Naive thymus-derived CD4-positive, alpha-beta T cell (primary cell): Measurements from ENCODE around the gene LRMDA. TPM values are rescaled to one million over a fixed set of nuclear protein-coding genes. Genes with fewer than 3 reads are reported as not detected.

Experiments
- ATAC-seq: fragments of 150-1000 bp; cut with Tn5 transposase; 2 replicates; pipeline ENCODE4 v1.10.0; 2021; ENCODE audit warnings: mild to moderate bottlenecking, moderate library complexity
- CTCF ChIA-PET: fragments of 350-600 bp; sonication (Branson Sonifier 250); formaldehyde crosslinking; loops from one replicate; lab custom pipeline; 2021; ENCODE audit warnings: antibody characterized with exemption; lab: Charles Lee
- POLR2A ChIA-PET: fragments of 350-600 bp; sonication (Branson Sonifier 250); formaldehyde crosslinking; loops from one replicate; lab custom pipeline; 2021; ENCODE audit warnings: antibody characterized with exemption, inconsistent platforms; lab: Charles Lee
- DNase-seq, 9 donors: peaks; one replicate each; pipeline versions ENCODE4 v3.0.0 to v3.0.0-alpha.2; 2020 to 2022; ENCODE audit warnings: mixed read lengths in 1 of 9
- H3K27ac ChIP-seq: one replicate; pipeline ENCODE4 v1.7.0; 2013; ENCODE audit warnings: mild to moderate bottlenecking, low read depth, low read length, moderate library complexity
- H3K27me3 ChIP-seq, 2 donors: one replicate each; pipeline ENCODE4 v1.7.0; 2013; ENCODE audit warnings: low read length in 2 of 2, mild to moderate bottlenecking in 2 of 2, moderate library complexity in 2 of 2; ENCODE audit not compliant: control insufficient read depth in 2 of 2, insufficient read depth in 2 of 2
- H3K36me3 ChIP-seq, 3 experiments: 1 replicate in 2 of 3; 2 replicates in 1 of 3; pipeline ENCODE4 v1.7.0; 2013; ENCODE audit warnings: low read length in 3 of 3, mild to moderate bottlenecking in 3 of 3, moderate library complexity in 1 of 3; ENCODE audit not compliant: insufficient read depth in 3 of 3, control insufficient read depth in 2 of 3
- H3K4me1 ChIP-seq, 2 donors: one replicate each; pipeline ENCODE4 v1.7.0; 2013; ENCODE audit warnings: low read length in 2 of 2, mild to moderate bottlenecking in 2 of 2, moderate library complexity in 1 of 2; ENCODE audit not compliant: control insufficient read depth in 2 of 2, insufficient read depth in 2 of 2
- H3K4me3 ChIP-seq: 2 replicates; pipeline ENCODE4 v1.7.0; 2013; ENCODE audit warnings: mild to moderate bottlenecking, low read length
- H3K9me3 ChIP-seq, 3 experiments: 1 replicate in 2 of 3; 2 replicates in 1 of 3; pipeline ENCODE4 v1.7.0; 2013; ENCODE audit warnings: low read length in 3 of 3; ENCODE audit not compliant: control insufficient read depth in 2 of 3
- H3K27ac Mint-ChIP-seq, 9 donors: one replicate each; pipeline ENCODE4 v1.8.0; 2020 to 2022; ENCODE audit warnings: mixed read lengths in 9 of 9, mild to moderate bottlenecking in 8 of 9, moderate library complexity in 5 of 9, inconsistent platforms in 2 of 9
- H3K27me3 Mint-ChIP-seq, 5 donors: one replicate each; pipeline ENCODE4 v1.8.0; 2021 to 2022; ENCODE audit warnings: mixed read lengths in 5 of 5, mild to moderate bottlenecking in 1 of 5
- H3K36me3 Mint-ChIP-seq, 5 donors: one replicate each; pipeline ENCODE4 v1.8.0; 2020 to 2022; ENCODE audit warnings: mixed read lengths in 5 of 5, mild to moderate bottlenecking in 3 of 5, inconsistent platforms in 1 of 5
- H3K4me1 Mint-ChIP-seq, 7 donors: one replicate each; pipeline ENCODE4 v1.8.0; 2020 to 2022; ENCODE audit warnings: mixed read lengths in 7 of 7, mild to moderate bottlenecking in 3 of 7, inconsistent platforms in 1 of 7
- H3K4me3 Mint-ChIP-seq, 10 donors: one replicate each; pipeline ENCODE4 v1.8.0; 2020 to 2022; ENCODE audit warnings: mild to moderate bottlenecking in 10 of 10, mixed read lengths in 10 of 10, moderate library complexity in 6 of 10, inconsistent platforms in 2 of 10
- H3K9me3 Mint-ChIP-seq, 11 donors: one replicate each; pipeline ENCODE4 v1.8.0; 2020 to 2022; ENCODE audit warnings: mixed read lengths in 11 of 11, mild to moderate bottlenecking in 4 of 11, inconsistent platforms in 1 of 11, moderate library complexity in 1 of 11
- intact Hi-C, 2 donors: fragments of 100-400 bp; cut with micrococcal nuclease; formaldehyde crosslinking; loops; one replicate each; pipeline ENCODE4 v1.15.1; 2023
- polyA plus RNA-seq, 2 donors: library from polyadenylated mRNA; unstranded; fragments of 300-500 nt; fragmentation: Illumina TruSeq; gene quantifications; one replicate each; pipeline ENCODE4 v1.2.3, GENCODE V29; 2021
- total RNA-seq, 6 experiments: library from RNA in 5 of 6; stranded (reverse) in 5 of 6; gene quantifications; 1 replicate in 5 of 6; 2 replicates in 1 of 6; pipeline ENCODE4 v1.2.3 and lab custom pipeline; 2021 to 2026

The LRMDA gene
- 10 to 100 TPM in 1 of 5 experiments, 1 to 10 TPM in 1, under 1 TPM in 1, not detected in 2; 0.57 to 14.9 (median 3.0) TPM for total RNA-seq
- not detected for polyA plus RNA-seq
- total RNA-seq (lab: John Stamatoyannopoulos, UW) = not detected

GRCh38 chr10:75431180-75432111 is at the start of gene LRMDA:
Gene LRMDA (plus strand): TSS chr10:75431624.
- DNase-seq = no peak
- H3K4me3 Mint-ChIP-seq = peak within 1 kb of the TSS in 6 of 10 donors; percentile 14 to 75 (median 64)
- ATAC-seq = peak; percentile 67
- H3K36me3 Mint-ChIP-seq = no peaks in the 10 kb centered on the region
- Histone ChIP-seq H3K27ac (no peak within 1 kb of the TSS), H3K36me3 (no peaks in the 10 kb centered on the region), H3K4me3 (no peak within 1 kb of the TSS), H3K9me3 (no peaks in the 10 kb centered on the region), H3K27me3 (peaks cover 0 to 2% of the 10 kb centered on the region in 2 donors), H3K4me1 (no peaks in the 10 kb centered on the region)
- peaks cover 55 to 62% (median 58%) of the 10 kb centered on the region in 5 donors for H3K27me3 Mint-ChIP-seq
- POLR2A ChIA-PET = no interaction called here
- H3K27ac Mint-ChIP-seq = no peak within 1 kb of the TSS
- peaks cover 5 to 12% (median 7%) of the 10 kb centered on the region in 7 donors for H3K4me1 Mint-ChIP-seq
- CTCF ChIA-PET = no interaction called here
- intact Hi-C loops = no loop called here
- peaks cover 0 to 2% (median 0%) of the 10 kb centered on the region in 11 donors for H3K9me3 Mint-ChIP-seq

DNA sequence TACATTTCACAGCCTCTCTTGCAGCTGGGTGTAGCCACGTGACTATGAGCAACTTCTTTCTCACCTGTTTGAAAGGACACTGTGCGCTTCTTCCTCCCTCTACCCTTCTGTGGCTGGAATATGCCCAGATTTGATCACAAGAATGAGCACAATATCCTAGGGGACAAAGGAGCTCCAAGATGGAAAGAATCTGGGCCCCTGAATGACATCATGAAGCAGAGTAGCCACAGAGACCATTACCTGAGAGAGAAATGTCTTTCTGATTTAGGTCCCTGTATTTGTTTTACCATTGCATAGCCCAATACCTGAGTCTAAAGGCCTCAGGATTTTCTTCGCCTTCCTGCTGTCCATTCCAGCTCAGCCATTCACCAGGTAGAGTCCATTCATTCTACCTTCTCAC is 45.3 kb upstream of the LRMDA start:
- no peak overlapping the region for H3K4me3 ChIP-seq
- no peaks in the 10 kb centered on the region for H3K4me1 Mint-ChIP-seq
- H3K36me3 Mint-ChIP-seq = peaks cover 0 to 15% (median 0%) of the 10 kb centered on the region in 5 donors
- H3K9me3 ChIP-seq = no peaks in the 10 kb centered on the region
- ATAC-seq (no peak), DNase-seq (no peak)
- CTCF ChIA-PET = no interaction called here
- peaks cover 5 to 48% (median 41%) of the 10 kb centered on the region in 5 donors for H3K27me3 Mint-ChIP-seq
- H3K9me3 Mint-ChIP-seq = peaks cover 0 to 12% (median 2%) of the 10 kb centered on the region in 11 donors
- no peaks in the 10 kb centered on the region for H3K36me3 ChIP-seq
- H3K27ac Mint-ChIP-seq = no peak overlapping the region
- no peaks in the 10 kb centered on the region for H3K4me1 ChIP-seq
- no peak overlapping the region for H3K4me3 Mint-ChIP-seq
- H3K27ac ChIP-seq = no peak overlapping the region
- no peaks in the 10 kb centered on the region for H3K27me3 ChIP-seq
- intact Hi-C loops = no loop called here
- POLR2A ChIA-PET = no interaction called here

GRCh38 chr10:75388082-75388481 is 43.3 kb upstream of the LRMDA start:
- H3K4me3 Mint-ChIP-seq = no peak overlapping the region
- H3K36me3 ChIP-seq = no peaks in the 10 kb centered on the region
- ATAC-seq (no peak), DNase-seq (no peak)
- ChIA-PET POLR2A (no interaction called here), CTCF (no interaction called here)
- peaks cover 0 to 15% (median 0%) of the 10 kb centered on the region in 5 donors for H3K36me3 Mint-ChIP-seq
- H3K4me1 ChIP-seq = no peaks in the 10 kb centered on the region
- H3K27me3 Mint-ChIP-seq = peaks cover 14 to 60% (median 56%) of the 10 kb centered on the region in 5 donors
- no peaks in the 10 kb centered on the region for H3K27me3 ChIP-seq
- no peak overlapping the region for H3K27ac ChIP-seq
- intact Hi-C loops = no loop called here
- H3K9me3 Mint-ChIP-seq = peaks cover 0 to 12% (median 2%) of the 10 kb centered on the region in 11 donors
- H3K4me1 Mint-ChIP-seq = peaks cover 0 to 2% (median 0%) of the 10 kb centered on the region in 7 donors
- H3K27ac Mint-ChIP-seq = no peak overlapping the region
- H3K9me3 ChIP-seq = no peaks in the 10 kb centered on the region
- no peak overlapping the region for H3K4me3 ChIP-seq

GRCh38 chr10:75390178-75390577 is 41.2 kb upstream of the LRMDA start:
- peaks cover 4 to 9% (median 7%) of the 10 kb centered on the region in 7 donors for H3K4me1 Mint-ChIP-seq
- intact Hi-C loops = no loop called here

DNA sequence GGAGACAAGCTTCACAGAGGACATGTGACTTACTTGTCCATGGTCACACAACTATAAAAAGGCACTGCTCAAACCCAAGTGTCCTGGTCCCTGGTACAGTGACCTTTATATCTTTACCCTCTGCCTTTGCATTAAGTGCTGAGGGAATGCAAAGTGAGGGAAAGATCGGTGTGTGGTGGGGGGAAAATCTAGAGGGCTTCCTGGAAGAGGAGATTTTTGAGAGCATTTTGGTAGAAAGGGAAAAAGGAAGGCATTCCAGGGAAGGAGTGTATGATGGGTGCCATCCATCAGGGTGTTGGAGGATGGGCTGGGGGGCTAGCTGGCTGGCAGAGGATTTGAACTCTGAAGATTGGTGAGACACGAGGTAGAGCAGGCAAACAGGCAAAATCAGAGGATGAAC is 39.2 kb upstream of the LRMDA start:
- Mint-ChIP-seq H3K27ac (no peak overlapping the region), H3K4me1 (peaks cover 4 to 9% (median 7%) of the 10 kb centered on the region in 7 donors), H3K27me3 (peaks cover 43 to 61% (median 49%) of the 10 kb centered on the region in 5 donors), H3K4me3 (no peak overlapping the region), H3K9me3 (peaks cover 0 to 3% (median 0%) of the 10 kb centered on the region in 11 donors), H3K36me3 (peaks cover 0 to 3% (median 0%) of the 10 kb centered on the region in 5 donors)
- Histone ChIP-seq H3K4me3 (no peak overlapping the region), H3K36me3 (no peaks in the 10 kb centered on the region), H3K9me3 (no peaks in the 10 kb centered on the region), H3K27ac (no peak overlapping the region), H3K4me1 (no peaks in the 10 kb centered on the region), H3K27me3 (no peaks in the 10 kb centered on the region)
- CTCF ChIA-PET = no interaction called here
- DNase-seq (no peak), ATAC-seq (no peak)
- POLR2A ChIA-PET = no interaction called here
- intact Hi-C loops = no loop called here

More at GRCh38 chr10:75390178-75390577, 41.2 kb upstream of the LRMDA start:
- H3K4me3 ChIP-seq = no peak overlapping the region
- DNase-seq = no peak
- POLR2A ChIA-PET = no interaction called here
- ATAC-seq = no peak
- no peaks in the 10 kb centered on the region for H3K27me3 ChIP-seq
- Mint-ChIP-seq H3K9me3 (peaks cover 0 to 12% (median 3%) of the 10 kb centered on the region in 11 donors), H3K27me3 (peaks cover 33 to 68% (median 64%) of the 10 kb centered on the region in 5 donors), H3K36me3 (peaks cover 0 to 11% (median 0%) of the 10 kb centered on the region in 5 donors), H3K4me3 (no peak overlapping the region), H3K27ac (peak overlapping the region in 1 of 9 donors; percentile 26)
- CTCF ChIA-PET = no interaction called here
- no peaks in the 10 kb centered on the region for H3K9me3 ChIP-seq
- no peaks in the 10 kb centered on the region for H3K4me1 ChIP-seq
- no peaks in the 10 kb centered on the region for H3K36me3 ChIP-seq
- H3K27ac ChIP-seq = no peak overlapping the region

DNA sequence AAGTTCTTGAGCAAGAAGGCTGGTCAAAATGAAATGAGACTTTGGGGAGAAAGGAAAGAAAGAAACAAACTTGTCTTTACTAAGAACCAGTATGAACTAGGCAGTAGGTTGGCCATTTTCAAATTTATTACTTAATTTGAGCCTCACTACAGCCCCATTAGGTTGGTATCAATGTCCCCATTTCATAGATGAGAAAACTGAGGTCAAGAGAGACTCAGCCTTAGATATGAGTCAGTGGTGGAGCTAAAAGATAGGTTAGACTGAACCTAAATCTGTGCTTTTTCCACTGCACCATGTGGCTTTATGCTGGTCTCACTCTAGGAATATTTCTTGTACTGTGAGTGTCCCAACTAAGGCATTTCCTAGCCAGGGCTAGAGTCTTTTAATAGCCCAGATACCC is 38.7 kb upstream of the LRMDA start:
- peaks cover 0 to 4% of the 10 kb centered on the region in 2 donors for H3K27me3 ChIP-seq
- H3K36me3 Mint-ChIP-seq = peaks cover 0 to 3% (median 0%) of the 10 kb centered on the region in 5 donors
- no peak for ATAC-seq

More for the DNA sequence above, 38.7 kb upstream of the LRMDA start:
- Histone ChIP-seq H3K9me3 (no peaks in the 10 kb centered on the region), H3K4me3 (no peak overlapping the region), H3K27ac (no peak overlapping the region), H3K4me1 (no peaks in the 10 kb centered on the region), H3K36me3 (no peaks in the 10 kb centered on the region)
- H3K27ac Mint-ChIP-seq = no peak overlapping the region
- intact Hi-C loops = no loop called here
- peaks cover 4 to 9% (median 7%) of the 10 kb centered on the region in 7 donors for H3K4me1 Mint-ChIP-seq
- H3K9me3 Mint-ChIP-seq = peaks cover 0 to 3% (median 0%) of the 10 kb centered on the region in 11 donors
- DNase-seq = no peak
- no peak overlapping the region for H3K4me3 Mint-ChIP-seq
- ChIA-PET CTCF (no interaction called here), POLR2A (no interaction called here)
- peaks cover 45 to 61% (median 49%) of the 10 kb centered on the region in 5 donors for H3K27me3 Mint-ChIP-seq
